ENCODE results near the gene CD248.

DNA sequence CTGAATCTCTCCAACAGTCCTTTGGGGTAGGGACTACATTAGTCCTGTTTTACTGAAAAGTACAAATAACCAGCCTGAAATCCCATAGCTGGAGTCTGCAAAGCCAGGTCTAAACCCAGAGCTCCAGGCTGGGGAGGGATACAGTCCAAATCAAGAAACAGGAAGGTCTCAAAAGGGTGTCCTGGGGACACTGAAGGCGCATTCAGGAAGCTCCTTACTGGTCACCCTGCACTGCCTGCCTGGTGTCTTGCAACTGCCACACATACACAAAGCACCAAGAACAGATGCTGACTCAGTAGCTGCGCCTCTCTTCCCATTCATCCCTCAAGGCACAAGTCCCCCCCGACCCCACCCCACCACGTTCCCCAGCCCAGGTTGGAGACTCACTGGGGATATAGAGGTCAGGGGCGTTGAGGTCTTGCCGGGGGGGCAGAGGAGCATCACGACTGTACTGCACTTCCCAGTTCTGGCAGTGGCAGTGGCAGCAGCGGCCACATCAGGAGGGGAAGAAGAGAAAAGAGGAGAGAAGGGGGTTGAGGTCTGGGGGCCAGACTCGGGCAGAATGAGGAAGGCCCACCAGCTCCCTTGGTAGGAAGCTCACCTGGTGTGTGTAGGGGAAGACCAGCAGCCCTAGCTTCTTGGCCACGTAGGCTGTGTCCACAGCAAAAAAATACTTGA is 29.5 kb downstream of the CD248 start:
- TF ChIP-seq EZH2 (IDR thresholded peaks at IDR 0.05; ENCODE audit: insufficient read depth, low read length) (no peak), CTCF (IDR thresholded peaks at IDR 0.05; ENCODE audit: insufficient read depth, low read depth, low read length) (no peak)

Data from astrocyte (in vitro differentiated cells and primary cell).